ENCODE data around the gene SLC25A4. TPM values are rescaled to one million over a fixed set of nuclear protein-coding genes. Genes with fewer than 3 reads are reported as not detected.

Gene SLC25A4
- total RNA-seq, 2 experiments from 2014 or later = 4.3 to 5.0 TPM

DNA sequence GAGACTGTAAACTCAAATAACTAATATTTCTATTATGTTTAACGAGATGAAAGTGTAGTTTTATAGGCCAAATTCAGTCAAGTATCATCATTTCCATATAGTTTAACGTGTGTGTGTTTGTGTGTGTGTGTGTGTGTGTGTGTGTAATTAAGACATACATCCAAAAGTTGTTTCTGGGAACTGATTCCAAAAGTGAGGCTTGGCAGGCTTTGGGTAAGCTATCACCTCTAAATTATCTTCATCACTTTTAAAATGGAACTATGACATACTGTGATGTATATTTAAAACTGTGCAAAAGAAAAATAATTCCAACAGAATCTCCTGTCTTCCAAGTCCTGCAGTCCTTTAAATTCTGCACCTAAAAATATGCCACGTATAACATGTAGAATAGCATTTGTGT lies 19.1 kb upstream of the SLC25A4 start:
- H3K9me3 Mint-ChIP-seq = no peaks in the 10 kb centered on the region
- H3K27me3 Mint-ChIP-seq (ENCODE audit: low read depth) = peaks cover 28% of the 10 kb centered on the region
- H3K36me3 Mint-ChIP-seq (ENCODE audit: low read depth) = no peaks in the 10 kb centered on the region
- DNase-seq = no peak
- CTCF ChIA-PET = interaction anchor here (1.2 to 1.5 kb wide), 2 partner anchors 10 to 181 kb away, joined by 4 to 8 read pairs; no protein-coding TSS in a partner anchor
- intact Hi-C loops (cut with micrococcal nuclease) = no loop called here
- H3K4me1 Mint-ChIP-seq (ENCODE audit: low read depth) = peaks cover 7% of the 10 kb centered on the region
- H3K4me3 Mint-ChIP-seq = no peak overlapping the region
- H3K27ac Mint-ChIP-seq = no peak overlapping the region

DNA sequence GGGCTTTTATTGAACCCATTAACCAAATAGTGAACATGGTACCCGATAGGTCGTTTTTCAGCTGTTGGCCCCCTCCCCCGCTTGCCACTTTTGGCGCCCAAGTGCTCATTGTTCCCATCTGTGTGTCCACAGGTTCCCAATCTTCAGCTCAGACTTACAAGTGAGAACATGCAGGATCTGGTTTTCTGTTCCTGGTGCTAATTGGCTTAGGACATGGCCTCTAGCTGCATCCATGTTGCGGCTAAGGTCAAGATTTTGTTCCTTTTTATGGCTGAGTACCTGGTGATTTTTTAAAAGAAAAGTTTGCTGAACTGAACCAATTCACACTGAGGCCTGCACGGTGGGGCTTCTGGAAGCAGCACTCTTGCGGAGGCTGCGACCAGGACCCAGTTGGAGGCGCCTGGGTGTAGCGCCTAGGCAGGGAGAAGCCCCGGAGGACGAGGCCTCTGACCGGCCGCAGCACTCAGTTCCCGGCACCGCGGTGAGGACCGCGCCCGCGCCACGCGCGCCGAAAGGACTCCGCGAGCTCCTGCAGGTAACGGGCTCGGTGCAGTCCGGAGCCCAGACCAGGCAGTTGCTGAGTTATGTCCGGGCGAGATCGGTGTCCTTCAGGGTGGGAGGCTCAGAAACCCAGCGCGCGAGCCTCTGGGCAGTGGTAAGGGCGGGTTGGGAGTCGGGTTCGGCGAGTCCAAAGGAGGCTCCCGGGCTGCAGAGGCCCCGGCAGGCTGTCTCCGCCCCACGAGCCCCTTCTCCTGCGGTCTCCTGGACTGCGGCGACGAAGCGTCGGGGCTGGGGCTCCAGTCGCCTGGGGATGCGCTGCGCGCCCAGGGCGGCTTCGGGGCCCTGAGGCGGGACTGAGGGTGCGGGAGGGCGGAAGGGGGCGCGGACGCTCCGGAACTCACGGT lies 15.8 kb upstream of the SLC25A4 start:
- Mint-ChIP-seq H3K9me3 (no peaks in the 10 kb centered on the region), H3K27ac (no peak overlapping the region), H3K27me3 (ENCODE audit: low read depth) (peaks cover 36% of the 10 kb centered on the region), H3K36me3 (ENCODE audit: low read depth) (no peaks in the 10 kb centered on the region), H3K4me3 (peak overlapping the region; percentile 60), H3K4me1 (ENCODE audit: low read depth) (peaks cover 9% of the 10 kb centered on the region)
- CTCF ChIA-PET = interaction anchor here (0.6 to 1.7 kb wide), 3 partner anchors 11 to 32 kb away, joined by 3 to 8 read pairs (median 4); no protein-coding TSS in a partner anchor
- intact Hi-C loops (cut with micrococcal nuclease) = no loop called here
- DNase-seq = no peak

GRCh38 chr4:185128272-185129119 lies 14.6 kb upstream of the SLC25A4 start:
- Mint-ChIP-seq H3K27me3 (ENCODE audit: low read depth) (peaks cover 32% of the 10 kb centered on the region), H3K4me1 (ENCODE audit: low read depth) (peaks cover 9% of the 10 kb centered on the region), H3K27ac (no peak overlapping the region), H3K4me3 (peak overlapping the region; percentile 62), H3K36me3 (ENCODE audit: low read depth) (no peaks in the 10 kb centered on the region), H3K9me3 (no peaks in the 10 kb centered on the region)
- intact Hi-C loops (cut with micrococcal nuclease) = no loop called here
- CTCF ChIA-PET = interaction anchor here (0.6 to 1.7 kb wide), 6 partner anchors 30 to 298 kb away, joined by 3 to 8 read pairs (median 3); no protein-coding TSS in a partner anchor
- peak; percentile 36 for DNase-seq

DNA sequence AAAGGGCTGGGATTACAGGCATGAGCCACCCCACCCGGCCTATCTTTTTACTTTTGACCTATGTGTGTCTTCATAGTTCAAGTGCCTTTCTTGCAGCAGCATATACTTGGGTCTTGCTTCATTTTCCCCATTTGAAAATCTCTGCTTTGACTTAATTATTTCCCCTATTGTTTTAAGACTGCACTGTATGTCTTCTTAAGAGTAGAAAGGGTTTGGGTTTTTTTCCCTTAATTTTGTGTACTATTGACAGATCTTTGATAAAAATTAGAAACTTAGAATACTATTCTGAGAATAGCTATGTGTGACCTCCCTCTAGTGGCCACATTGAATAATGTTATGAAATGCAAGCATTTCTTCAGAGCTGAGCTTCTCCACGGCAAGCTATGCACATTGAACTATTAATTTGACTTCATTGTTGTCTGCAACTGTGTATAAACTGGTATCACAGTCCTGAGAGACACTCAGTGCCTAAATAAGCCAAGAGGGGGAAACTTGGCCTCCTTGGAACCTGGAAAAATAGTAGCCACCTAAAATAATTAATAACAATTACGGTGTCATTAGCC lies 8.7 kb upstream of the SLC25A4 start:
- Mint-ChIP-seq H3K27ac (no peak overlapping the region), H3K4me3 (no peak overlapping the region), H3K9me3 (no peaks in the 10 kb centered on the region), H3K4me1 (ENCODE audit: low read depth) (no peaks in the 10 kb centered on the region), H3K36me3 (ENCODE audit: low read depth) (no peaks in the 10 kb centered on the region), H3K27me3 (ENCODE audit: low read depth) (peaks cover 21% of the 10 kb centered on the region)
- intact Hi-C loops (cut with micrococcal nuclease) = loop anchor here (1.0 to 10.0 kb wide), 6 partner anchors 95 to 870 kb away; no protein-coding TSS in a partner anchor
- no peak for DNase-seq
- CTCF ChIA-PET = interaction anchor here (0.6 to 3.0 kb wide), 17 partner anchors 9 to 462 kb away, joined by 3 to 24 read pairs (median 5); partner anchors contain the start of gene SLC25A4

DNA sequence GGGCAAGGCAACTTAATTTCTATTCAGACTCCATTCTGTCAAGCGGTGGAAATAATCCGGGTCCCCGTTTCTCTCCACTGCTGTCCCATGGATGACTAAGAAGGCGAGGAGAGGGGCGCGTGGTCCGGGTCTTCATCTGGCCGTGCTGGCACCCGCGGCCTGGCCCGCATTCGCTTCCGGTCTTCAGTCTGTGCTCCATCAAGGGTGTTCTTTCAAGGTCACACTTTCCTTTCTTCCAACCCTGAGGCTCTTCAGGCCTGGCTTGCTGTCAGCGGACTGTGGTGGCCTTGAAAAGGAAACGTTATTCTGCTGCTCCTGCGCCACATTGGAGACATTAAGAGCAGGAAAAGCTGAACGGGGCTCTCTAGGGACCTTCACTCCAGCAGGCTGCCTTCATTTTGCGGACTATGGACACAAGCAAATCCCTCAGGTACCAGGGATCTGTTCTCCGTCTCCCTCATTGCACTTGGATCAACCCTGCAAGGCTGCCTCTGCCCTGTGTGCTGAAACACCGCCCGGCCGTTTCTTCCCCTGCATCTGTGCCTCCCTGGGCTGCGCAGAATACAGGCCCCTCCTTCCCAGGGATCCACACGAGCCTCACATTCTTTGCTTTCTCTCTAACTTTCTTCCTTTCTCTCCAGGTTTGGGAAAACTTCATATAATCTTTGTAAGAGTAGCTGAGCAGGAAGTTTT lies 5.7 kb upstream of the SLC25A4 start:
- intact Hi-C loops (cut with micrococcal nuclease) = loop anchor here (10.0 kb wide), 2 partner anchors 457 to 873 kb away; no protein-coding TSS in a partner anchor
- no peaks in the 10 kb centered on the region for H3K36me3 Mint-ChIP-seq (ENCODE audit: low read depth)
- H3K4me3 Mint-ChIP-seq = no peak overlapping the region
- H3K9me3 Mint-ChIP-seq = no peaks in the 10 kb centered on the region
- H3K27me3 Mint-ChIP-seq (ENCODE audit: low read depth) = peaks cover 18% of the 10 kb centered on the region
- DNase-seq = no peak
- H3K27ac Mint-ChIP-seq = no peak overlapping the region
- peaks cover 2% of the 10 kb centered on the region for H3K4me1 Mint-ChIP-seq (ENCODE audit: low read depth)
- CTCF ChIA-PET = interaction anchor here (1.2 to 1.4 kb wide), 2 partner anchors 95 to 98 kb away, joined by 3 to 4 read pairs; no protein-coding TSS in a partner anchor

DNA sequence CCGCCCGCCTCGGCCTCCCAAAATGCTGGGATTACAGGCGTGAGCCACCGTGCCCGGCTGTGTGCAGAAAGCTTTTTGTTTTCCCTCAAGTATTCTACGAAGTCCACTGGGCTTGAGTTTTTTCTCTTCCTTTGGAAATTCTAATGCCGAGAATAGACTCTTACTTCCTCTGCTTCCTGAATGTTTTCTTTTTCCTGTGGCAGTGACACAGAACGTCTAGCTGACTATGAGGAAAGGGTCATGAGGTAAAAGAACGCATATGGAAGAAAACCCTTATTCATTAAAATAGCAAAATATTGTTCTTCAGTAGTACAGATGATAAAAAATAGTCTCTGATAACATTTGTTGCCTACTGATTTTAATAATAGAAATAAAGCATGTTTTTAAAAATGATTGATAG lies 4.9 kb upstream of the SLC25A4 start:
- H3K36me3 Mint-ChIP-seq (ENCODE audit: low read depth) = no peaks in the 10 kb centered on the region
- peaks cover 6% of the 10 kb centered on the region for H3K4me1 Mint-ChIP-seq (ENCODE audit: low read depth)
- no peaks in the 10 kb centered on the region for H3K9me3 Mint-ChIP-seq
- CTCF ChIA-PET = interaction anchor here (0.5 kb wide), 1 partner anchor 12 kb away, joined by 3 read pairs; no protein-coding TSS in a partner anchor
- DNase-seq = no peak
- intact Hi-C loops (cut with micrococcal nuclease) = loop anchor here (10.0 kb wide), 2 partner anchors 457 to 873 kb away; no protein-coding TSS in a partner anchor
- H3K4me3 Mint-ChIP-seq = no peak overlapping the region
- H3K27ac Mint-ChIP-seq = no peak overlapping the region
- H3K27me3 Mint-ChIP-seq (ENCODE audit: low read depth) = peaks cover 18% of the 10 kb centered on the region

DNA sequence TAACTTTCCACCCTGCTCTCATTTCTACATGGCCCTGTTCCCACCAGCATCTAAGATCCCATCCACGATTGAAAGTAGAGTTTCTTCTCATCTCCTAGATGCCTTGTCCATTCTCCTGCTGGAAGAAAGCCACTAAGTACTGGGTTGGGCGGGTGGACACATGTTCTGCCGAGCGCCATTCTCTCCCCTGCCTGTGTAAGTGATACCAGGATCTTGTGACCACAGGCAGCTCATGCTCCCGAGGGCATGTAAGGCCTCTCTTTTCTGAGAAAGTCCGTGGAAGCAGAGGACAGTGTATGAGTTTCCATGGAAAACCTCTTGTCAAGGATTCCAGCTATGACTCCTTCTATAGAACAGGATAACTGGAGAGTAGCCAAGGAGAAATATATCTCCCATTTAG lies 3.3 kb upstream of the SLC25A4 start:
- Mint-ChIP-seq H3K4me1 (ENCODE audit: low read depth) (peaks cover 13% of the 10 kb centered on the region), H3K27me3 (ENCODE audit: low read depth) (peaks cover 17% of the 10 kb centered on the region), H3K9me3 (no peaks in the 10 kb centered on the region), H3K4me3 (no peak overlapping the region), H3K27ac (no peak overlapping the region), H3K36me3 (ENCODE audit: low read depth) (no peaks in the 10 kb centered on the region)
- no peak for DNase-seq
- CTCF ChIA-PET = no interaction called here
- intact Hi-C loops (cut with micrococcal nuclease) = loop anchor here (10.0 kb wide), 3 partner anchors 455 to 1635 kb away; partner anchors contain the start of gene ING2

GRCh38 chr4:185141777-185142176 lies 1.3 kb upstream of the SLC25A4 start:
- no peaks in the 10 kb centered on the region for H3K36me3 Mint-ChIP-seq (ENCODE audit: low read depth)
- H3K4me1 Mint-ChIP-seq (ENCODE audit: low read depth) = peaks cover 13% of the 10 kb centered on the region
- peaks cover 17% of the 10 kb centered on the region for H3K27me3 Mint-ChIP-seq (ENCODE audit: low read depth)
- H3K27ac Mint-ChIP-seq = no peak overlapping the region
- CTCF ChIA-PET = interaction anchor here (0.6 to 1.4 kb wide), 4 partner anchors 16 to 448 kb away, joined by 3 to 5 read pairs (median 3); partner anchors contain the start of gene CCDC110
- no peak for DNase-seq
- intact Hi-C loops (cut with micrococcal nuclease) = loop anchor here (2.0 to 10.0 kb wide), 3 partner anchors 41 to 1637 kb away; partner anchors contain the start of genes ACSL1 and ING2
- H3K4me3 Mint-ChIP-seq = no peak overlapping the region
- no peaks in the 10 kb centered on the region for H3K9me3 Mint-ChIP-seq

- intact Hi-C loops (cut with micrococcal nuclease) = loop anchor here (2.0 to 10.0 kb wide), 3 partner anchors 40 to 1638 kb away; partner anchors contain the start of genes ACSL1 and ING2
- no peak for DNase-seq
- H3K27ac Mint-ChIP-seq = no peak overlapping the region
Observed at GRCh38 chr4:185142564-185142911, 528 bp upstream of the SLC25A4 start.

GRCh38 chr4:185143601-185143969 lies 519 bp downstream of the SLC25A4 start:
- DNase-seq = peak; percentile 28
- CTCF ChIA-PET = interaction anchor here (1.1 to 1.3 kb wide), 4 partner anchors 9 to 138 kb away, joined by 3 to 6 read pairs (median 4); no protein-coding TSS in a partner anchor
- Mint-ChIP-seq H3K9me3 (no peaks in the 10 kb centered on the region), H3K4me3 (peak overlapping the region; percentile 70), H3K27ac (no peak overlapping the region), H3K27me3 (ENCODE audit: low read depth) (peaks cover 9% of the 10 kb centered on the region), H3K36me3 (ENCODE audit: low read depth) (no peaks in the 10 kb centered on the region), H3K4me1 (ENCODE audit: low read depth) (peaks cover 13% of the 10 kb centered on the region)
- intact Hi-C loops (cut with micrococcal nuclease) = loop anchor here (1.0 to 10.0 kb wide), 7 partner anchors 39 to 1639 kb away; partner anchors contain the start of genes ACSL1, ANKRD37, CENPU and ING2

More at GRCh38 chr4:185142564-185142911, 528 bp upstream of the SLC25A4 start:
- CTCF ChIA-PET = interaction anchor here (0.7 to 1.4 kb wide), 7 partner anchors 8 to 448 kb away, joined by 3 to 6 read pairs (median 4); no protein-coding TSS in a partner anchor
- Mint-ChIP-seq H3K27me3 (ENCODE audit: low read depth) (peaks cover 14% of the 10 kb centered on the region), H3K9me3 (no peaks in the 10 kb centered on the region), H3K4me1 (ENCODE audit: low read depth) (peaks cover 13% of the 10 kb centered on the region), H3K36me3 (ENCODE audit: low read depth) (no peaks in the 10 kb centered on the region), H3K4me3 (peak overlapping the region; percentile 83)
